Fibroblast of lung (primary cell): Measurements from ENCODE around the gene MEGF8.
A peak's percentile ranks its signal among the peaks of the same experiment; 100 is the strongest.

ENCODE experiments used
- CTCF ChIP-seq, 2 donors: IDR thresholded peaks in 1 of 2; conservative IDR thresholded peaks in 1 of 2; 1 replicate in 1 of 2; 2 replicates in 1 of 2; pipeline ENCODE4 v1.5.1; 2011 to 2012; ENCODE audit warnings: low read length in 2 of 2, control low read depth in 1 of 2, inconsistent platforms in 1 of 2, low read depth in 1 of 2, mild to moderate bottlenecking in 1 of 2
- EZH2 ChIP-seq: IDR thresholded peaks from 2 replicates; pipeline ENCODE4 v1.5.1; 2012; ENCODE audit warnings: low read length, control low read depth, mild to moderate bottlenecking; ENCODE audit errors: missing control alignments

GRCh38 chr19:42325308-42325895 lies at the start of gene MEGF8:
- peak in 1 of 2 donors; percentile 97 for TF ChIP-seq CTCF (conservative IDR thresholded peaks at IDR 0.05 in 1 of 2, IDR thresholded peaks at IDR 0.05 in 1 of 2; ENCODE audit: low read depth in 1 of 2, low read length in 2 of 2)
- no peak for TF ChIP-seq EZH2
